ENCODE measurements around the gene KDM4C. TPM values are rescaled to one million over a fixed set of nuclear protein-coding genes. Genes with fewer than 3 reads are reported as not detected.

KDM4C gene
- total RNA-seq, 2 donors from 2014 or later: 11.0 to 11.9 TPM

DNA sequence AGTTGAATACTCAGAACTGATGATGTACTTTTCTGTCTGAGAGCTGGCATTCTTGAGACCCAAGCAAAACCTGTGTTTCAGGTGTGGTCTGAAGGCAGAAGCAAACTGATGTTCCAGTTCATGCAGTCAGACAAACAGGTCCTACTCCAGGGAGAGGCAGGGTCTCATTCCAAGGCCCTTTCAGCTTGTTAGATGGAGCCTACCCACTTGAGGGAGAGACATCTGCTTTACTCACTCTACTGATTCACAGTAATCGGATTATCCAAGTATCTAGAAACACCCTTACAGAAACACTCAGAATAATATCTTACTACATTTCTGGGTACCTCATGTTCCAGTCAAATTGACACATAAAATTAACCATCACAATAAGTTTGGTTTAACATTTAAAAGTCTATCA is 207.8 kb downstream of the KDM4C start:
- no peaks in the 10 kb centered on the region for H3K27me3 ChIP-seq
- no peaks in the 10 kb centered on the region for H3K36me3 ChIP-seq
- H3K9me3 ChIP-seq: no peaks in the 10 kb centered on the region
- no peak overlapping the region for H3K27ac ChIP-seq
- TF ChIP-seq CTCF (IDR thresholded peaks at IDR 0.05): no peak
- no peaks in the 10 kb centered on the region for H3K4me1 ChIP-seq
- no peak for DNase-seq (ENCODE audit: low spot score)
- H3K4me3 ChIP-seq: no peak overlapping the region

DNA sequence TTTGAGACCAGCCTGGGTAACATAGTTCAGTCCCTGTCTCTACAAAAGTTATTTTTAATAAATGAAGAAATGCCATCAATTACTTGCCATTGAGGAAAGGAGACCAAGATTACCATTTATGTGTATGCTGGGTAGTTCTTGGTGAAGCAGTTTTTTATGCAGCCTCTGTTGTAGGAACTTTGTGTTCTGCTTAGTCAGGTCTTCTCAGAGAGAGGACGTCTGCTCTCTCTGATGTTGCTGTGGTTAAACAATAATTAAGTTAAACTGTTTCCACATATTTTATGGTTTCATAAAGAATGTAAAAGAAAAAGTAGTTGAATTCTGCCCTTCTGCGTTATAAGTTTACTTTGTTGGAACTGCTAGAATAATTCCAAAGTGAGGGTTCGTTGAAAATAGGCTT is 210.5 kb downstream of the KDM4C start:
- Histone ChIP-seq H3K9me3 (no peaks in the 10 kb centered on the region), H3K4me1 (no peaks in the 10 kb centered on the region), H3K27me3 (no peaks in the 10 kb centered on the region), H3K36me3 (no peaks in the 10 kb centered on the region), H3K27ac (no peak overlapping the region), H3K4me3 (no peak overlapping the region)
- no peak for DNase-seq (ENCODE audit: low spot score)
- no peak for TF ChIP-seq CTCF (IDR thresholded peaks at IDR 0.05)

GRCh38 chr9:6969805-6970204 is 212.0 kb downstream of the KDM4C start:
- Histone ChIP-seq H3K4me1 (no peaks in the 10 kb centered on the region), H3K36me3 (no peaks in the 10 kb centered on the region), H3K9me3 (no peaks in the 10 kb centered on the region), H3K27me3 (no peaks in the 10 kb centered on the region), H3K4me3 (no peak overlapping the region), H3K27ac (no peak overlapping the region)
- no peak for TF ChIP-seq CTCF (IDR thresholded peaks at IDR 0.05)
- no peak for DNase-seq (ENCODE audit: low spot score)

DNA sequence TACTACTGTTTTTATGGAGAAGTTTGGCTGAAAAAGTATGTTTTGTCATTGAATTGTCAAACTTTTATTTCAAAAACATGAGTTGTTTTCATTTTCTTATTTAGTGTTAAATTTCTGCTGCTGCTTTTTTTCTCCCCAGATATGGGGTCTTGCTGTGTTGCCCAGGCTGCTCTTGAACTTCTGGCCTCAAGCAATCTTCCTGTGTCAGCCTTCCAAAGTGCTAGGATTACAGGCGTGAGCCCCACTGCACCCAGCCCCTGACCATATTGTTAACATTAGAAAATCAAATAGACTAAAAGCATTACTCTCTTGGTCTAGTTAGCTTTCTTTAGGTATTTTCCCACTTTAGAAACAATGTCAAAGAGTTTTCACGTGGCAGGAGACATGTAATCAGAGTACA is 215.3 kb downstream of the KDM4C start:
- DNase-seq (ENCODE audit: low spot score): no peak
- Histone ChIP-seq H3K36me3 (no peaks in the 10 kb centered on the region), H3K27ac (no peak overlapping the region), H3K4me3 (no peak overlapping the region), H3K9me3 (no peaks in the 10 kb centered on the region), H3K4me1 (no peaks in the 10 kb centered on the region), H3K27me3 (no peaks in the 10 kb centered on the region)
- no peak for TF ChIP-seq CTCF (IDR thresholded peaks at IDR 0.05)

GRCh38 chr9:6973762-6974161 is 216.0 kb downstream of the KDM4C start:
- H3K27ac ChIP-seq: no peak overlapping the region
- no peaks in the 10 kb centered on the region for H3K36me3 ChIP-seq
- no peaks in the 10 kb centered on the region for H3K4me1 ChIP-seq
- no peaks in the 10 kb centered on the region for H3K9me3 ChIP-seq
- H3K27me3 ChIP-seq: no peaks in the 10 kb centered on the region
- no peak overlapping the region for H3K4me3 ChIP-seq
- no peak for DNase-seq (ENCODE audit: low spot score)
- TF ChIP-seq CTCF (IDR thresholded peaks at IDR 0.05): no peak

DNA sequence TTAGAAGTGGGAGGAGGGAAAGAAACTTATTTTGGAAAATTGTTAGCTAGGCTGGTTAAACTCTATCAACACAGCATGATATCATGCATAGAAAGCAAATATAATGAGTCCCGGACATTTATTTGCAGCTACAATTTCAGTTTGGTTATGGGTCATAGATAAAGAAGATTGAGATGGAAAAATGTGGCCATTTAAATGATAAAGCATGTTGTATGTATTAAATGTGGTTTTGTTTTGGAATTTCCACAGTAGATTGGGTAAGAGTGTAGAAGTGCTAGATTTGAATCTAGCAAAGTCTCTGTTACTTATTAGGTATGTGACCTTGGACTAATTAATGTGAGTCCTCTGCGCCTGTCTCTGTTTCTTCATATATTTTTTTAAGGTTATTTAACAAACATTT is 217.4 kb downstream of the KDM4C start:
- DNase-seq (ENCODE audit: low spot score): no peak
- H3K36me3 ChIP-seq: no peaks in the 10 kb centered on the region
- no peak overlapping the region for H3K4me3 ChIP-seq
- no peaks in the 10 kb centered on the region for H3K27me3 ChIP-seq
- no peaks in the 10 kb centered on the region for H3K4me1 ChIP-seq
- no peak overlapping the region for H3K27ac ChIP-seq
- no peak for TF ChIP-seq CTCF (IDR thresholded peaks at IDR 0.05)
- H3K9me3 ChIP-seq: no peaks in the 10 kb centered on the region
